Loucy (cell line): ENCODE data around the gene BTBD9.

Experiments
- CTCF ChIP-seq: fragments of 200-600 bp; sonication (generic); conservative IDR thresholded peaks from 2 replicates; pipeline ENCODE4 v1.5.1; 2014; ENCODE audit warnings: mild to moderate bottlenecking, antibody characterized with exemption, low read length
- EZH2phosphoT487 ChIP-seq: fragments of 200-600 bp; IDR thresholded peaks from 2 replicates; pipeline ENCODE4 v1.6.1; 2018; ENCODE audit warnings: antibody characterized with exemption, mild to moderate bottlenecking, moderate library complexity, borderline replicate concordance

- TF ChIP-seq CTCF: no peak
- TF ChIP-seq EZH2phosphoT487: no peak
Observed at GRCh38 chr6:38323216-38323615, 316.5 kb downstream of the BTBD9 start.
